Suprapubic skin (tissue), 3 donors: ENCODE results near the gene SPPL3.

Source experiments
- CTCF ChIP-seq, 2 donors: fragments of 200-600 bp in 1 of 2; fragments of 450-650 bp in 1 of 2; sonication (generic) in 1 of 2; IDR thresholded peaks; one replicate each; pipeline ENCODE4 v1.5.1; 2016 to 2019; ENCODE audit warnings: antibody characterized with exemption in 2 of 2, mild to moderate bottlenecking in 1 of 2, moderate library complexity in 1 of 2
- POLR2AphosphoS5 ChIP-seq, 3 donors: sonication (generic); formaldehyde crosslinking; IDR thresholded peaks; one replicate each; pipeline ENCODE4 v1.6.1; 2017; ENCODE audit warnings: antibody characterized with exemption in 3 of 3

GRCh38 chr12:120720234-120720986 lies 183.7 kb downstream of the SPPL3 start:
- TF ChIP-seq CTCF (IDR thresholded peaks at IDR 0.05), result no peak
- no peak for TF ChIP-seq POLR2AphosphoS5 (IDR thresholded peaks at IDR 0.05)
